Measurements from ENCODE around the gene EXOSC7. TPM values are rescaled to one million over a fixed set of nuclear protein-coding genes. Genes with fewer than 3 reads are reported as not detected.

EXOSC7 gene
- total and polyA plus RNA-seq, 2 donors (not counting 3 experiments of a cell fraction or from before 2014, with no cell fraction given) = 44.5 to 53.8 TPM

DNA sequence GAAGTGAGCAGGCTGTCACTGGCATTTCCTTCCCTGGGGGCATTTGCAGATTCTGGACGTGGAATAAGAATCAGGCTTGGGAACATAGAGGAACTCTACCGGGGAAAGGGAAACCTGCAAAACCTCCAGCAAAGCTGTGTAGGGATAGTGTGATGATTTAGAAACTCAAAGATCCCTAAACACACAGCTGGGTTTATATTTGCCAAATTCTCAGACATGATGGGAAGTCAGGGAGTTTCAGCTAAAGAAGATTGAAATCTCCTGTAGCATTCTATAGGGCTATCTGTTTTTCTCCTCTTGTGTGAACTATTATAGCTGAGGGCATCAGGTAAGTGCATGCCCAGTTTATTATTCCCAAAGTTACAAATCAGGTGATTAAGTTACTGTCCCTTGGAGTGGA lies 40.9 kb downstream of the EXOSC7 start:
- Histone ChIP-seq H3K36me3 (ENCODE audit: control insufficient read depth in 2 of 2, extremely low read depth in 1 of 2, insufficient read depth in 2 of 2, low read length in 2 of 2) (no peaks in the 10 kb centered on the region), H3K4me2 (ENCODE audit: insufficient read depth, low read length) (no peak overlapping the region), H3K9ac (replicated peaks; ENCODE audit: extremely low read depth, insufficient read depth, low read length) (no peak overlapping the region), H3K9me1 (replicated peaks; ENCODE audit: control insufficient read depth, extremely low read depth, insufficient read depth, low read length) (no peaks in the 10 kb centered on the region), H3K4me3 (replicated peaks in 1 of 3; ENCODE audit: insufficient read depth in 1 of 3, low read depth in 1 of 3, low read length in 3 of 3) (no peak overlapping the region), H3K4me1 (ENCODE audit: control insufficient read depth, extremely low read depth, insufficient read depth, low read length) (peaks cover 10% of the 10 kb centered on the region), H2AFZ (ENCODE audit: low read depth, low read length) (no peak overlapping the region), H3K27ac (ENCODE audit: insufficient read depth, low read depth, low read length) (no peak overlapping the region), H4K20me1 (replicated peaks; ENCODE audit: control insufficient read depth, extremely low read depth, insufficient read depth, low read length) (no peaks in the 10 kb centered on the region), H3K9me3 (replicated peaks; ENCODE audit: control insufficient read depth, insufficient read depth, low read length) (no peaks in the 10 kb centered on the region), H3K27me3 (ENCODE audit: control insufficient read depth in 2 of 2, insufficient read depth in 2 of 2, low read length in 2 of 2) (no peaks in the 10 kb centered on the region), H3K79me2 (ENCODE audit: control insufficient read depth, insufficient read depth, low read length) (no peaks in the 10 kb centered on the region)
- TF ChIP-seq POLR2A (IDR thresholded peaks at IDR 0.05; ENCODE audit: low read depth, low read length) = no peak
- no peak for TF ChIP-seq POLR2AphosphoS5 (IDR thresholded peaks at IDR 0.05; ENCODE audit: insufficient read depth, low read depth, low read length)
- TF ChIP-seq, protein P1, sequence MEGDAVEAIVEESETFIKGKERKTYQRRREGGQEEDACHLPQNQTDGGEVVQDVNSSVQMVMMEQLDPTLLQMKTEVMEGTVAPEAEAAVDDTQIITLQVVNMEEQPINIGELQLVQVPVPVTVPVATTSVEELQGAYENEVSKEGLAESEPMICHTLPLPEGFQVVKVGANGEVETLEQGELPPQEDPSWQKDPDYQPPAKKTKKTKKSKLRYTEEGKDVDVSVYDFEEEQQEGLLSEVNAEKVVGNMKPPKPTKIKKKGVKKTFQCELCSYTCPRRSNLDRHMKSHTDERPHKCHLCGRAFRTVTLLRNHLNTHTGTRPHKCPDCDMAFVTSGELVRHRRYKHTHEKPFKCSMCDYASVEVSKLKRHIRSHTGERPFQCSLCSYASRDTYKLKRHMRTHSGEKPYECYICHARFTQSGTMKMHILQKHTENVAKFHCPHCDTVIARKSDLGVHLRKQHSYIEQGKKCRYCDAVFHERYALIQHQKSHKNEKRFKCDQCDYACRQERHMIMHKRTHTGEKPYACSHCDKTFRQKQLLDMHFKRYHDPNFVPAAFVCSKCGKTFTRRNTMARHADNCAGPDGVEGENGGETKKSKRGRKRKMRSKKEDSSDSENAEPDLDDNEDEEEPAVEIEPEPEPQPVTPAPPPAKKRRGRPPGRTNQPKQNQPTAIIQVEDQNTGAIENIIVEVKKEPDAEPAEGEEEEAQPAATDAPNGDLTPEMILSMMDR (IDR thresholded peaks at IDR 0.05; ENCODE audit: extremely low read depth in 1 of 2, insufficient read depth in 1 of 2, low read depth in 1 of 2, low read length in 2 of 2) = no peak
- TF ChIP-seq FOS (IDR thresholded peaks at IDR 0.05; ENCODE audit: borderline replicate concordance, insufficient read depth, low read length) = no peak
- TF ChIP-seq, protein P2, sequence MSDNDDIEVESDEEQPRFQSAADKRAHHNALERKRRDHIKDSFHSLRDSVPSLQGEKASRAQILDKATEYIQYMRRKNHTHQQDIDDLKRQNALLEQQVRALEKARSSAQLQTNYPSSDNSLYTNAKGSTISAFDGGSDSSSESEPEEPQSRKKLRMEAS (IDR thresholded peaks at IDR 0.05; ENCODE audit: insufficient read depth, insufficient read length) = no peak
- TF ChIP-seq GATA2 (IDR thresholded peaks at IDR 0.05; ENCODE audit: insufficient read depth, insufficient read length, low read depth, low read length) = no peak
- no peak for TF ChIP-seq JUN (IDR thresholded peaks at IDR 0.05; ENCODE audit: borderline replicate concordance, insufficient read depth, insufficient read length, low read depth)
- no peak for TF ChIP-seq EZH2 (IDR thresholded peaks at IDR 0.05; ENCODE audit: borderline replicate concordance, low read depth, low read length, severe bottlenecking)
- TF ChIP-seq MYC (IDR thresholded peaks at IDR 0.05; ENCODE audit: low read depth, low read length) = no peak
- no TSS peak for BruUV-seq (replicated peaks)
- intact Hi-C loops (cut with micrococcal nuclease) = no loop called here
- FAIRE-seq (no peak), DNase-seq (ENCODE audit: low read depth, low spot score) (no peak)
- ChIA-PET CTCF (interaction anchor here (0.7 kb wide), 1 partner anchor 26 kb away, joined by 3 read pairs; no protein-coding TSS in a partner anchor), POLR2A (no interaction called here)
- dilution Hi-C loops (cut with MboI; ENCODE audit: extremely low pct_ligation_motif_present, low sequenced_read_pairs) = no loop called here

Measured in endothelial cell of umbilical vein (primary cell).